Measurements from ENCODE around the gene COL4A4. TPM values are rescaled to one million over a fixed set of nuclear protein-coding genes. Genes with fewer than 3 reads are reported as not detected.

Gene COL4A4
- total and polyA plus RNA-seq, 2 experiments from 2014 or later: 1.3 to 3.1 TPM

GRCh38 chr2:227013881-227014280 lies 150.1 kb downstream of the COL4A4 start:
- Histone ChIP-seq H3K4me3 (no peak overlapping the region), H3K27me3 (ENCODE audit: insufficient read depth) (no peaks in the 10 kb centered on the region), H3F3A (replicated peaks; ENCODE audit: low read depth) (no peaks in the 10 kb centered on the region), H3K27ac (ENCODE audit: low read depth) (no peak overlapping the region), H3K9me2 (ENCODE audit: insufficient read depth) (no peaks in the 10 kb centered on the region), H3K4me1 (ENCODE audit: insufficient read depth) (no peaks in the 10 kb centered on the region), H3K79me2 (replicated peaks; ENCODE audit: insufficient read depth) (no peaks in the 10 kb centered on the region), H4K20me1 (replicated peaks; ENCODE audit: insufficient read depth) (no peaks in the 10 kb centered on the region), H2AFZ (no peak overlapping the region), H3K36me3 (ENCODE audit: insufficient read depth) (no peaks in the 10 kb centered on the region), H3K4me2 (no peak overlapping the region)
- Mint-ChIP-seq H3K36me3 (ENCODE audit: low read depth) (no peaks in the 10 kb centered on the region), H3K4me3 (no peak overlapping the region), H3K27ac (no peak overlapping the region), H3K27me3 (ENCODE audit: insufficient read depth, low read depth, poor library complexity) (peaks cover 2% of the 10 kb centered on the region), H3K4me1 (no peaks in the 10 kb centered on the region), H3K9me3 (no peaks in the 10 kb centered on the region)
- ATAC-seq: no peak
- no peak for TF ChIP-seq REST (IDR thresholded peaks at IDR 0.05; ENCODE audit: unreplicated experiment)
- TF ChIP-seq EZH2 (IDR thresholded peaks at IDR 0.05; ENCODE audit: low read depth, unreplicated experiment): no peak
- no peak for TF ChIP-seq CTCF (conservative IDR thresholded peaks at IDR 0.05; ENCODE audit: low read depth in 2 of 2)
- no peak for TF ChIP-seq ZNF462 (CRISPR knock-in tag; IDR thresholded peaks at IDR 0.05)
- TF ChIP-seq CREB1 (CRISPR knock-in tag; IDR thresholded peaks at IDR 0.05; ENCODE audit: low read depth): no peak
- TF ChIP-seq NANOG (IDR thresholded peaks at IDR 0.05; ENCODE audit: borderline replicate concordance): no peak
- no peak for TF ChIP-seq STAT1 (IDR thresholded peaks at IDR 0.05; ENCODE audit: unreplicated experiment)
- TF ChIP-seq ETS1 (IDR thresholded peaks at IDR 0.05): no peak
- TF ChIP-seq EZH2phosphoT487 (IDR thresholded peaks at IDR 0.05; ENCODE audit: unreplicated experiment): no peak
- TF ChIP-seq JUNB (IDR thresholded peaks at IDR 0.05; ENCODE audit: unreplicated experiment): no peak
- no peak for DNase-seq (ENCODE audit: low spot score)
